NCI-H446 treated with DMSO at 0.1 percent for 48 hours (cell line): Measurements from ENCODE around the gene QTRT2.

Experiments
- DNase-seq: peaks from one replicate; lab custom pipeline; 2025; lab: John Stamatoyannopoulos, UW

Gene QTRT2

DNA sequence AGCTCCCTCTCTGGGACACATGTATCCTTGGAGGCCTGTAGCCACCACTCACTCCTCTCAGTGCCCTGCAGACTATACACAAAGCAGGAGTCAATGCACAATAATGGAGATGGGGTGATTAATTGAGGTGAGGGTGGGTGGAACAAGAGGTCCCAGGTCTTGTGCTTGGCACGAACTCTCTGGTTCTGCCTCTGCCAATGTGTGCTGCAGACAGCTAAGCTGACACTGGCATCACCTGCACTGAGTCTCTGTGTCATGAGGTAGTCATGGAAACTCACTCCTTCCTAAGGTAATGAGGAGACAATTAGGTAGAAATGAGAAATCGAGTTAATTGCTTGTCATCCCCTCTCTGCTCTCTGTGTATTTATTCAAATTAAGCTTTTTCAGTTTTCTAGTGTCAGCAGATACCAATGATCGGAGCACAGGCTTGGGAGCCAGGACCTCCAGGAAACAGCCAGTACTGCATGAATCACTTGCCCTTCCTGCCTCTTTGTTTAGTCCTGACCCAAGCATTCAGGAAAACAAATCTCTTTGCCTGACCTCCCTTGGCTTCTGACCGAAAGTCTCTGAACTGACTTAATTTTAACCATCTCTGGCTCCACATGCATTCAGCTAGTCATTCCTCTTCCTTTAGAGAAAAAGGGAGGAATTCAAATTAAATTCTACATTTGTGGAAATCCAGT, 65.6 kb downstream of the QTRT2 start:
- DNase-seq: no peak

DNA sequence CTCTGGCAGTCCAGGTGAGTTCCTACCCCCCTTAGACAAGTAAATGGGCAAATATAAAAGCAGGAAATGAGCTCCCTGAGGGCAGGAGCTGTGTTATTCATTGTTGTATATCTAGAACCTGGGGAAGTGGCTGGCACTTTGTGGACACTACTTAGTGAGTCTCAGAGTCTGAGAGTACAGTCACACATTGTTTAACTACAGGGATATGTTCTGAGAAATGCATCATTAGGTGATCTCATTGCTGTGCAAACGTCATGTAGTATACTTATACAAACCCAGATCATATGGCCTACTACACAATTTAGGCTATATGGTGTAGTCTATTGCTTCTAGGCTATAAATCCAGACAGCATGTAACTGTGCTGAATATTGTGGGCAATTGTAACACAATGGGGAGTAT, 69.9 kb downstream of the QTRT2 start:
- no peak for DNase-seq

DNA sequence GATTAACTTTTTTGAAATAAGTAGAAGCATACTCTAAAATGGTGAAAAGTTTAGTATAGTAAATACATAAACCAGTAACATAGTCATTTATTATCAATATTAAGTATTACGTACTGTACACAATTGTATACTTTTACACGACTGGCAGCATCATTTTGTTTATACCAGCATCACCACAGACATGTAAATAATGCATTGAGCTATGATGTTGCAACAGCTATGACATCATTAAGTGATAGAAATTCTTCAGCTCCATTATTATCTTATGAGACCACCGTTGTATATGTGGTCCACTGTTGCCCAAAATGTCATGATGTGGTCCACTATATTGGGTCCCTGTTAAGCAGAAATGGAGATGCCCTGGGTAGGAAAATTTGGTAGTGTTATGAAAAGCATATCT, 71.0 kb downstream of the QTRT2 start:
- no peak for DNase-seq

DNA sequence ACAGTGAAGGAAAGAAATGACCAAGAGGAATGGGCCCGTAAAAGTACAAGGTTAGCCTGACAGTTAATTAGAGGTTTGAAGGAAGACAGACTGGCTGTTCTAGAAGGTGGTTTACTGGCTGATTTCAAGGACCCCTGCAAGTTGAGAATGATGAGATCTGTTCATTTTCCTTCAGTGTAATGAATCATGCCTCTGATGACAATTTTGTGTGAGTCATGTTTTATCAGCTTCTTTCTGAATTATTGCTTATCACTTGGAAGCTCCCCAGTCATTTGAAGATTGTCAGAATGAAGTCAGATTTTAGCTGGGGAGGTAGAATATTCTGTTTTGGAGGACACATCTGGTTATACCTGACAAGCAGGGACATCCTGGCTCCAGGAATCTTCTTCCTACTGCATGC, 71.7 kb downstream of the QTRT2 start:
- no peak for DNase-seq

DNA sequence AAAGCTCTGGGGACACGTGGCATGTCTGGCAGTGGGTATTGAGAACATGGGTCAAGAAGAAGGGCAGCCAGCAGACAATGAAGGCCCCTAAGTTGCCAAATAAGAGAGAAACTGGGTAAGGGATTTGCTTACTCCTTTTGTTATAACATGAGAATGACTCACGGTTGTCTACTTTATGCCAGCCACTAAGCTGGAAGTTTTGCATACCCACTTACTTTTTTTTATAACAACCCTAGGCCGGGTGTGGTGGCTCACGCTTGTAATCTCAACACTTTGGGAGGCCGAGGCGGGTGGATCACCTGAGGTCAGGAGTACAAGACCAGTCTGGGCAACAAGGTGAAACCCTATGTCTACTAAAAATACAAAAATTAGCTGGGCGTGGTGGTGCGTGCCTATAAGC, 72.3 kb downstream of the QTRT2 start:
- DNase-seq: no peak

DNA sequence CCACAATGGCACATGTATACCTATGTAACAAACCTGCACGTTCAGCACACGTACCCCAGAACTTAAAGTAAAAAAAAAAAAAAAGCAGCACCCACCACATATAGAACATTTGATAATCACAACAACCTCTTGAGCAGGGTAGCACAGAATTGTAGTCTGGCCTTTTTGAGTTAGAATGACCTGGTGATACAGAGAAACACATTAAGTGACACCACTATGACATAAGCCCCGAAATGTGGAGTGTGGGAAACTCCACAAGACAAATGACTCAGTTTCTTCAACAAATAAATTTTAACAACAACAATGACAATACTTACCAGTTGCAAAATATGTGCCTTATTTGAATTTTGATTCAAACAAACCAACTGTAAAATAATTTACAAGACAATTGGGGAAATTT, 76.0 kb downstream of the QTRT2 start:
- no peak for DNase-seq

DNA sequence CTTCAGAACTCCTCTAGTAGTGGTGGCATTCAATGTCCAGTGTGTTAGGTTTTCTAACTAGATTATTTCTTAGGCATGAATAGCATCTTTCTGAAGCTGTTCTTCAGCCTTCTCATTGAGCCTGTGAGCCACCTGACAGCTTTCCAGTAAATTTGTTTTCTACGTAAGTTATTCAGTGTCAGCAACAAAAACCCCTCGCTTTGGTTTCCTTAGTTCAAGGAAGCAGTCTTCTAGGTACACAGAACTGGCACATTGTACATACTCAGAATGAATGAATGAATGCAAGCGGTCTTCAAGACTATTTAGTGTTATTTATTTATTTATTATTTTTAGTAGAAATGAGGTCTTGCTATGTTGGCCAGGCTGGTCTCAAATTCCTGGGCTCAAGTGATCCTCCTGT, 77.4 kb downstream of the QTRT2 start:
- DNase-seq: no peak
